GM12875 (cell line): ENCODE measurements around the gene PARD3B.

Experiments
- H3K4me3 ChIP-seq: one replicate; pipeline ENCODE4 v1.5.1; 2011; ENCODE audit warnings: low read depth, low read length, control low read depth
- TF ChIP-seq, protein P1 (sequence below): IDR thresholded peaks from 2 replicates; pipeline ENCODE4 v1.5.1; 2011; ENCODE audit warnings: low read depth, mild to moderate bottlenecking, control low read depth, inconsistent platforms, low read length, moderate library complexity, borderline replicate concordance; ENCODE audit not compliant: insufficient read depth

The PARD3B gene

GRCh38 chr2:204795156-204795555 lies 249.9 kb downstream of the PARD3B start:
- TF ChIP-seq, protein P1, sequence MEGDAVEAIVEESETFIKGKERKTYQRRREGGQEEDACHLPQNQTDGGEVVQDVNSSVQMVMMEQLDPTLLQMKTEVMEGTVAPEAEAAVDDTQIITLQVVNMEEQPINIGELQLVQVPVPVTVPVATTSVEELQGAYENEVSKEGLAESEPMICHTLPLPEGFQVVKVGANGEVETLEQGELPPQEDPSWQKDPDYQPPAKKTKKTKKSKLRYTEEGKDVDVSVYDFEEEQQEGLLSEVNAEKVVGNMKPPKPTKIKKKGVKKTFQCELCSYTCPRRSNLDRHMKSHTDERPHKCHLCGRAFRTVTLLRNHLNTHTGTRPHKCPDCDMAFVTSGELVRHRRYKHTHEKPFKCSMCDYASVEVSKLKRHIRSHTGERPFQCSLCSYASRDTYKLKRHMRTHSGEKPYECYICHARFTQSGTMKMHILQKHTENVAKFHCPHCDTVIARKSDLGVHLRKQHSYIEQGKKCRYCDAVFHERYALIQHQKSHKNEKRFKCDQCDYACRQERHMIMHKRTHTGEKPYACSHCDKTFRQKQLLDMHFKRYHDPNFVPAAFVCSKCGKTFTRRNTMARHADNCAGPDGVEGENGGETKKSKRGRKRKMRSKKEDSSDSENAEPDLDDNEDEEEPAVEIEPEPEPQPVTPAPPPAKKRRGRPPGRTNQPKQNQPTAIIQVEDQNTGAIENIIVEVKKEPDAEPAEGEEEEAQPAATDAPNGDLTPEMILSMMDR, result no peak
- no peak overlapping the region for H3K4me3 ChIP-seq

- TF ChIP-seq, protein P1, result no peak
Observed at GRCh38 chr2:204796581-204796980, 251.3 kb downstream of the PARD3B start.

DNA sequence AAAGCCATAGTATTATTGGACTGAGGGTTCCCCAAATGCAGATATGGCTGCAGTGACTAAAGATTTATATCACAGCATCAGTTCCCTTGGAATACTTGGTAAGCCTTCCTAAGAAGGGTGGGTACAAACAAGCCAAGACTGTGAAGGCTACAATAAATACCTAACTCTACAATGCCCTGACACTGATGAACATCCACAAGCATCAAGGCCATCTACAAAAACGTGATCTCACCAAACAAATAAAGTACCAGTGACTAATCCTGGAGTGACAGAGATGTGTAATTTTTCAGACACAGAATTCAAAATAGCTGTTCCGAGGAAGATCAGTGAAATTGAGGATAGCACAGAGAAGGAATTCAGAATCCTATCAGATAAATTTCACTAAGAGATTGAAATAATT lies 254.5 kb downstream of the PARD3B start:
- no peak overlapping the region for H3K4me3 ChIP-seq
- TF ChIP-seq, protein P1, result no peak

More at GRCh38 chr2:204796581-204796980, 251.3 kb downstream of the PARD3B start:
- H3K4me3 ChIP-seq, result no peak overlapping the region

DNA sequence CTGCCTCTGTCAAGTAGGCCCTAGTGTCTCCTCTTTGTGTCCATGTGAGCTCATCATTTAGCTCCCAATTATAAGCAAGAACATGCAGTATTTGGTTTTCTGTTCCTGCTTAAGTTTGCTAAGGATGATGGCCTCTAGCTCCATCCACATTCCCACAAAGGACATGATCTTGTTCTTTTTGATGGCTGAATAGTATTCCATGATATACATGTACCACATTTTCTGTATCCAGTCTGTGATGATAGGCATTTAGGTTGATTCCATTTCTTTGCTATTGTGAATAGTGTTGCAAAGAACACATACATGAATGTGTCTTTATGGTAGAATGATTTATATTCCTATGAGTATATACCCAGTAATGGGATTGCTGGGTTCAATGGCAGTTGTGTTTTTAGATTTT lies 263.2 kb downstream of the PARD3B start:
- H3K4me3 ChIP-seq, result no peak overlapping the region
- TF ChIP-seq, protein P1, result no peak

DNA sequence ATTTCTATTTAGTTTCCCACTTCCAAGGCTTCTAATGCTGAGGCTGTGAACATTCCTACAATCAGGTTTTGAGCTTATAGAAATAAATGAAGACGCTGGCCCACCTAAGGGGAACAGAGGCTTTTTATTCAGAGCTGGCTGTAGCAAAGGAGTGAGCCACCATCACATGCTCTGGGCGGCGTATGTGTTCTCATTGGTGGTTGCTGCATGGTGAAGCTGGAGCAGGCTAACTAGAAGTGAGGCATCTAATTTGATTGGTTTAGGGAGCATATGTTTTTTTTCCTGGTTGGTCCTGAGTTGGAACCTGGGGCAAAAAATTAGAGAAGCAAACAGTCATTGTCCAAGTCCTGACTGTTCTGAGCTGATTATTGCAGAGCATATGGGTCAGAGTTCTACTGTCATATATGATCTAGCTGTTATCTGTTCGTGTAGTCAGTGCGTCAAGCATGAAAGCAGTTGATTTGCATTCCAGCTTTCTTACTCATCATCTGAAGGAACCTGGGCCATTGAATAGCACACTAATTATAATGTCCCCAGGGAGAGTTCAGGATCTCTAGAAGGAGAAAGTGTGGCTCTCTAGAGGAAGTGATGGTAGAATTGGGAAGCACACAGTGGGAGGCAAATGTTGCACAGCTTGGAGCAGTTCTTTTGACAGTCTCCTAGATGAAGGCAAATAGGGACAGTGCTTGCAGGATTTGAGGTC lies 279.6 kb downstream of the PARD3B start:
- no peak overlapping the region for H3K4me3 ChIP-seq
- TF ChIP-seq, protein P1, result no peak

DNA sequence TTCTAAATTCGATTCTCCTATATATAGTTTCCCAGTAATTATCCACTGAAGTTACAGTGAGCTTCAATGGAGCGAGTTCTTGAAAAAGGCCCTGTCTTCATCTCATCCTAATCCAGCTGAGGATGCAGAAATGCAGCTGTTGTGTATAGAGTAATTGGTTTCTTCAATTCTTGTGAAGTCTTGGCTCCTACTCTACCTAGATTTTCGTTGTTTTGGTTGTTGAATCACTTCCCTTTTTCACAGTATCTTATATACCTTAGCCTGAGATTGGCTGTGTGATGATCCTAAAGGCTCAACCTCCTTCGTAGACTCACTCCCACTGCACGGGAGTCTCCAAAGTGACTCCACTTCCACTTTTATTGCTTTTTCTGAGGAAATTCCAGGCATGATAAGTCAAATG lies 280.4 kb downstream of the PARD3B start:
- H3K4me3 ChIP-seq, result no peak overlapping the region
- TF ChIP-seq, protein P1, result no peak
